Prostate gland (tissue), 2 donors: ENCODE results near the gene DNAH10. TPM values are rescaled to one million over a fixed set of nuclear protein-coding genes. Genes with fewer than 3 reads are reported as not detected.

Source experiments
- DNase-seq: peaks from one replicate; pipeline ENCODE4 v3.0.0-alpha.2; 2019; ENCODE audit warnings: low spot score
- H3K27ac ChIP-seq, 2 donors: fragments of 200-600 bp; sonication (generic); 2 replicates each; pipeline ENCODE4 v1.5.1; 2017 to 2019
- H3K27me3 ChIP-seq: fragments of 200-600 bp; sonication (generic); replicated peaks from 2 replicates; pipeline ENCODE4 v1.5.1; 2019; ENCODE audit not compliant: insufficient read depth
- H3K36me3 ChIP-seq, 2 donors: fragments of 200-600 bp; sonication (generic); 1 replicate in 1 of 2; 2 replicates in 1 of 2; pipeline versions ENCODE4 v1.5.1 to v1.8.1; 2017 to 2019
- H3K4me1 ChIP-seq: fragments of 200-600 bp; sonication (generic); replicated peaks from 2 replicates; pipeline ENCODE4 v1.5.1; 2019
- H3K4me3 ChIP-seq, 2 donors: fragments of 200-600 bp; sonication (generic); 2 replicates each; pipeline ENCODE4 v1.5.1; 2017 to 2019
- H3K9me3 ChIP-seq: fragments of 200-600 bp; sonication (generic); 2 replicates; pipeline ENCODE4 v1.5.1; 2017
- CTCF ChIP-seq, 4 experiments: fragments of 200-600 bp in 2 of 4; fragments of 450-650 bp in 2 of 4; sonication (generic) in 2 of 4; IDR thresholded peaks; 1 replicate in 3 of 4; 2 replicates in 1 of 4; pipeline ENCODE4 v1.5.1; 2016 to 2019; ENCODE audit warnings: antibody characterized with exemption in 4 of 4, mild to moderate bottlenecking in 2 of 4, moderate library complexity in 2 of 4
- POLR2A ChIP-seq: fragments of 450-650 bp; IDR thresholded peaks from one replicate; pipeline ENCODE4 v1.6.1; 2016; ENCODE audit warnings: antibody characterized with exemption, mild to moderate bottlenecking
- POLR2AphosphoS5 ChIP-seq: sonication (generic); formaldehyde crosslinking; IDR thresholded peaks from one replicate; pipeline ENCODE4 v1.6.1; 2017; ENCODE audit warnings: antibody characterized with exemption
- WGBS: methylation state at CpG from one replicate; pipeline ENCODE4 v1.1.5; 2018; 5-methylcytosine and 5-hydroxymethylcytosine counted together
- intact Hi-C: fragments of 100-400 bp; cut with DNase I; formaldehyde crosslinking; loops from one replicate; pipeline ENCODE4 v1.14.2; 2022
- total RNA-seq, 2 donors: library from RNA; depleted of rRNA; stranded (reverse); fragments of >200 nt; gene quantifications; one replicate each; pipeline ENCODE4 v1.1.0, GENCODE V29; 2016

Gene DNAH10
- total RNA-seq, 2 donors from 2014 or later: 0.68 to 7.9 TPM

- Histone ChIP-seq H3K27me3 (no peaks in the 10 kb centered on the region), H3K9me3 (no peaks in the 10 kb centered on the region), H3K4me3 (no peak overlapping the region), H3K27ac (no peak overlapping the region), H3K36me3 (no peaks in the 10 kb centered on the region), H3K4me1 (no peaks in the 10 kb centered on the region)
- intact Hi-C loops: no loop called here
- DNase-seq: no peak
- 70% methylated on average over 6 of the region's 6 CpGs for WGBS
- no peak for TF ChIP-seq POLR2AphosphoS5
Measured at GRCh38 chr12:123839826-123840225, 77.7 kb downstream of the DNAH10 start.

DNA sequence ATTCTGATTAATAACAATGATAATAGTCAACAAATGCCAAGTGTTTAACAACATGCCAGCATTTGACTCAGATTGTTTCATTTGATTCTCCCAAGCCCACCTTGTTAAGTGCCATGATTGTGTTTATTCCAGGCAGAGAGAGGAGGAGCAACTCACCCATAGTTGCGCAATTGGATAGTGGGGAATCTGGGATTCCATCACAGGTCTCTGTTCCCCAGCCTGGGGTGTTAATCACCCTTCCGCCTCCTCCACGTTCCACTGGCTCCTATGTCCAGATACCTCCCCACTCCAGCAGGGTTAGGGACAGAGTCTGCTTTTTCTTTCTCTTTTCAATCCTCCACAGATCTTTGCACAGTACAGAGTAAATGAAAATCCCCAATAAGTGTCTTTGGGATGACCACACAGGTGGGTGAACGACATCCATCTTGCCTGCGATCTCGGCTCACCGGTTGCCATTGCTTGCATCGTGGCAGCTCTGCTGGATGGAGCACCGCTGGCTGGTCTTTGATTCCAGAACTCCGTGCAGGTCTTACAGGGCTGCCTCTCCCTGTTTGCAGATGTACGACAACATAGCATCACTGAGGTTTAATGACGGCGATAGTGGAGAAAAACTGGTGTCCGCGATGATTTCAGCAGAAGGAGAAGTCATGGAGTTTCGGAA lies 78.8 kb downstream of the DNAH10 start:
- WGBS: 87% methylated on average over 16 of the region's 16 CpGs
- TF ChIP-seq POLR2AphosphoS5 (no peak), POLR2A (no peak), CTCF (IDR thresholded peaks at IDR 0.05) (no peak)
- H3K36me3 ChIP-seq: no peaks in the 10 kb centered on the region
- H3K27me3 ChIP-seq: no peaks in the 10 kb centered on the region
- no peak overlapping the region for H3K27ac ChIP-seq
- DNase-seq: no peak
- intact Hi-C loops: no loop called here
- no peaks in the 10 kb centered on the region for H3K4me1 ChIP-seq
- no peak overlapping the region for H3K4me3 ChIP-seq
- no peaks in the 10 kb centered on the region for H3K9me3 ChIP-seq

DNA sequence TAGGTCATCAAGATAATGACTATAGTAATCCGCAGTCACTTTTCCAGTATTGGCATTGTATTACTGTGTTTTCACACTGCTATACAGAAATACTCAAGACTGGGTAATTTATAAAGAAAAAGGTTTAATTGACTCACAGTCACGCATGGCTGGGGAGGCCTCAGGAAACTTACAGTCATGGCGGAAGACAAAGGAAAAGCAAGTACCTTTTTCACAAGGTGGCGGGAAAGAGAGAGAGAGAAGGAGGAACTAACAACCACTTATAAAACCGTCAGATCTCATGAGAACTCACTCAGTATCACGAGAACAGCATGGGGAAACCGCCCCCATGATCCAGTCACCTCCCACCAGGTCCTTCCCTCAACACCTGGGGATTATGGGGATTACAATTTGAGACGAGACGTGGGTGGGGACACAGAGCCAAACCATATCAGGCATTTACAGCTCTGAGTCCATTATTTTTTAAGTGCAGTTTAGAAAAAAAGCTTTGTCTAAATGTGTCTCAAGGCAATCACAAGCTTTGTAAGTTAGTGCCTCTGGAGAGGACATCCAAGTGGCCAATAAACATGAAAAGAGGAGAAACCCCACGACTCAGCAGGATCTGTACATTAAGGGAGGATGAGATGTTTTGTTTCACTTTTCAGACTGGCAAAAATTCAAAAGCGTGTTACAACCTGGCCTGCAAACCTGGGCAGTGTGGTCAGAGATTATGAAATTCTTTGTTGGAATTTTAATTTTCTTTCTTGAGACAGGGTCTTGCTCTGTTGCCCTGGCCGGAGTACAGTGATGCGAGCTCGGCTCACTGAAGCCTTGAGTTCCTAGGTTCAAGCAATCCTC lies 82.0 kb downstream of the DNAH10 start:
- TF ChIP-seq POLR2A: no peak
- no peak for TF ChIP-seq POLR2AphosphoS5
- TF ChIP-seq CTCF (IDR thresholded peaks at IDR 0.05): no peak
- Histone ChIP-seq H3K27me3 (no peaks in the 10 kb centered on the region), H3K9me3 (no peaks in the 10 kb centered on the region), H3K36me3 (no peaks in the 10 kb centered on the region), H3K27ac (no peak overlapping the region), H3K4me3 (no peak overlapping the region), H3K4me1 (no peaks in the 10 kb centered on the region)
- 73% methylated on average over 14 of the region's 14 CpGs for WGBS
- intact Hi-C loops: no loop called here
- DNase-seq: no peak

DNA sequence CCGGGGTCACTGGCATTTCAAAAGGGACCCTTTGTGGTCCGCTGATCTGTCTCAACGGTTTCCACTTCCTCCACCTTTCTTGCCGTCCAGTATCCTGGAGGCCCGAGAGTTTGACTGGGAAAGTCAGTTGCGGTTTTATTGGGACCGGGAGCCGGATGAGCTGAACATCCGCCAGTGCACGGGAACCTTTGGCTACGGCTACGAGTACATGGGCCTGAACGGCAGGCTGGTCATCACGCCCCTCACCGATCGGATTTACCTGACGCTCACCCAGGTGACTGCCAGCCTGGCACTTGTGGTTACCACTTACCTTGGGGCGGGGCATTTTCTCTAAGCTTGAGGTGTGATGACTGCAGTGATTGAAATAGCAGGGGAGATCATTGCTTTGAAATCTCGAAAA lies 83.8 kb downstream of the DNAH10 start:
- H3K27ac ChIP-seq: no peak overlapping the region
- H3K9me3 ChIP-seq: no peaks in the 10 kb centered on the region
- no peaks in the 10 kb centered on the region for H3K4me1 ChIP-seq
- no peak for DNase-seq
- 93% methylated on average over 19 of the region's 19 CpGs for WGBS
- no peaks in the 10 kb centered on the region for H3K36me3 ChIP-seq
- H3K27me3 ChIP-seq: no peaks in the 10 kb centered on the region
- intact Hi-C loops: no loop called here
- no peak overlapping the region for H3K4me3 ChIP-seq
- TF ChIP-seq POLR2A: no peak
- TF ChIP-seq POLR2AphosphoS5: no peak
- no peak for TF ChIP-seq CTCF (IDR thresholded peaks at IDR 0.05)

DNA sequence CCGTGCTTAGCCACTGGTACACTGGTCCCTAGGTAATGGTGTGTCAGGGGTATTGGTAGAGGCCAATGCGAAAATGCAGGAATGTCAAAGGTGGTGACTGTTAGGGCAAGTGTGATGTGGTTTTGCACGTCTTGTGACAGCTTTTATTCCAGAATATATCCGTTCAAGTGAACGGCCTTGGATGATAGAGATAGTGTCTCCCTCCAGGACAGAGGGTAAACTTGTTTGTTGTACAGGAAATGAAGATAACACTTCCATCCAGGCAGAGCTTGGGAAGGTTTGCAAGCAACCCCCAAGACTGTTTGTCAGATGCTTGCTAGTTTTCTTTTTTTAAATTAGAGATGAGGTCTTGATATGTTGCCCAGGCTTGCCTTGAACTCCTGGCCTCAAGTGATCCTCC lies 84.2 kb downstream of the DNAH10 start:
- 89% methylated on average over 5 of the region's 5 CpGs for WGBS
- no peaks in the 10 kb centered on the region for H3K36me3 ChIP-seq
- no peaks in the 10 kb centered on the region for H3K4me1 ChIP-seq
- intact Hi-C loops: no loop called here
- DNase-seq: no peak
- H3K27ac ChIP-seq: no peak overlapping the region
- H3K4me3 ChIP-seq: no peak overlapping the region
- no peaks in the 10 kb centered on the region for H3K27me3 ChIP-seq
- TF ChIP-seq POLR2A: no peak
- TF ChIP-seq POLR2AphosphoS5: no peak
- TF ChIP-seq CTCF (IDR thresholded peaks at IDR 0.05): no peak
- H3K9me3 ChIP-seq: no peaks in the 10 kb centered on the region
